GM23338 (cell line): ENCODE results near the gene MTHFSD. TPM values are rescaled to one million over a fixed set of nuclear protein-coding genes. Genes with fewer than 3 reads are reported as not detected.

Experiments used
- ATAC-seq: fragments of 200-7000 bp; cut with Tn5 transposase; 3 replicates; pipeline ENCODE4 v1.9.1; 2020
- DNase-seq: peaks from one replicate; pipeline ENCODE4 v3.0.0-alpha.2; 2015; ENCODE audit warnings: low spot score
- H2AFZ ChIP-seq: fragments of 200-600 bp; sonication (generic); 2 replicates; pipeline ENCODE4 v1.8.0; 2016; ENCODE audit warnings: antibody characterized with exemption, mild to moderate bottlenecking, moderate library complexity
- H3F3A ChIP-seq: fragments of 200-600 bp; sonication (generic); replicated peaks from 2 replicates; pipeline ENCODE4 v1.8.0; 2017; ENCODE audit warnings: antibody characterized with exemption, mixed run types, low read depth
- H3K27ac ChIP-seq: fragments of 200-600 bp; sonication (generic); 2 replicates; pipeline ENCODE4 v1.6.1; 2016; ENCODE audit warnings: low read depth
- H3K27me3 ChIP-seq: fragments of 200-600 bp; sonication (generic); 2 replicates; pipeline ENCODE4 v1.8.0; 2016; ENCODE audit warnings: mild to moderate bottlenecking, mixed run types, moderate library complexity; ENCODE audit not compliant: insufficient read depth
- H3K36me3 ChIP-seq: fragments of 200-600 bp; sonication (generic); 2 replicates; pipeline ENCODE4 v1.8.0; 2016; ENCODE audit warnings: mild to moderate bottlenecking; ENCODE audit not compliant: insufficient read depth
- H3K4me1 ChIP-seq: fragments of 200-600 bp; sonication (generic); 2 replicates; pipeline ENCODE4 v1.8.0; 2016; ENCODE audit warnings: mild to moderate bottlenecking, moderate library complexity; ENCODE audit not compliant: insufficient read depth
- H3K4me2 ChIP-seq: fragments of 200-600 bp; sonication (generic); 2 replicates; pipeline ENCODE4 v1.7.1; 2017; ENCODE audit warnings: mixed run types
- H3K4me3 ChIP-seq: fragments of 200-600 bp; sonication (generic); 2 replicates; pipeline ENCODE4 v1.6.1; 2016; ENCODE audit warnings: mixed run types
- H3K79me2 ChIP-seq: fragments of 200-600 bp; sonication (generic); replicated peaks from 2 replicates; pipeline ENCODE4 v1.8.0; 2017; ENCODE audit warnings: mild to moderate bottlenecking; ENCODE audit not compliant: insufficient read depth
- H3K9me2 ChIP-seq: fragments of 200-600 bp; sonication (generic); 2 replicates; pipeline ENCODE4 v1.8.0; 2017; ENCODE audit not compliant: insufficient read depth
- H4K20me1 ChIP-seq: fragments of 200-600 bp; sonication (generic); replicated peaks from 2 replicates; pipeline ENCODE4 v1.8.0; 2017; ENCODE audit warnings: mild to moderate bottlenecking; ENCODE audit not compliant: insufficient read depth
- H3K27ac Mint-ChIP-seq: 2 replicates; pipeline ENCODE4 v1.8.0; 2020; ENCODE audit warnings: inconsistent platforms, mild to moderate bottlenecking, moderate library complexity, mixed read lengths
- H3K27me3 Mint-ChIP-seq: 3 replicates; pipeline ENCODE4 v1.8.0; 2022; ENCODE audit warnings: low read depth, mild to moderate bottlenecking, moderate library complexity, mixed read lengths, inconsistent platforms; ENCODE audit not compliant: insufficient read depth, poor library complexity
- H3K36me3 Mint-ChIP-seq: 3 replicates; pipeline ENCODE4 v1.8.0; 2021; ENCODE audit warnings: low read depth, mild to moderate bottlenecking, inconsistent platforms, moderate library complexity, mixed read lengths
- H3K4me1 Mint-ChIP-seq: 3 replicates; pipeline ENCODE4 v1.8.0; 2020; ENCODE audit warnings: mild to moderate bottlenecking, inconsistent platforms, mixed read lengths
- H3K4me3 Mint-ChIP-seq: 3 replicates; pipeline ENCODE4 v1.8.0; 2021; ENCODE audit warnings: moderate library complexity, mild to moderate bottlenecking, inconsistent platforms, mixed read lengths
- H3K9me3 Mint-ChIP-seq: 3 replicates; pipeline ENCODE4 v1.8.0; 2020; ENCODE audit warnings: moderate library complexity, mild to moderate bottlenecking, inconsistent platforms, mixed read lengths
- CREB1 ChIP-seq: fragments of 250-450 bp; sonication (Bioruptor Pico); IDR thresholded peaks from 2 replicates; pipeline ENCODE4 v1.5.0; 2020; ENCODE audit warnings: low read depth, mild to moderate bottlenecking, moderate library complexity
- EZH2 ChIP-seq: fragments of 200-600 bp; sonication (generic); IDR thresholded peaks from one replicate; pipeline ENCODE4 v1.8.0; 2017; ENCODE audit warnings: antibody characterized with exemption, mild to moderate bottlenecking, low read depth; ENCODE audit not compliant: unreplicated experiment
- EZH2phosphoT487 ChIP-seq: fragments of 200-600 bp; sonication (generic); IDR thresholded peaks from one replicate; pipeline ENCODE4 v1.8.1; 2018; ENCODE audit warnings: antibody characterized with exemption; ENCODE audit not compliant: unreplicated experiment
- JUNB ChIP-seq: IDR thresholded peaks from one replicate; pipeline ENCODE4 v1.6.1; 2016; ENCODE audit warnings: antibody characterized with exemption; ENCODE audit not compliant: unreplicated experiment
- NANOG ChIP-seq: IDR thresholded peaks from 2 replicates; pipeline ENCODE4 v1.6.1; 2016; ENCODE audit warnings: antibody characterized with exemption, borderline replicate concordance
- POLR2AphosphoS5 ChIP-seq: IDR thresholded peaks from 2 replicates; pipeline ENCODE4 v1.6.1; 2016; ENCODE audit warnings: antibody characterized with exemption, low read depth
- REST ChIP-seq: IDR thresholded peaks from one replicate; pipeline ENCODE4 v1.6.1; 2018; ENCODE audit warnings: antibody characterized with exemption; ENCODE audit not compliant: unreplicated experiment
- STAT1 ChIP-seq: IDR thresholded peaks from one replicate; pipeline ENCODE4 v1.6.1; 2016; ENCODE audit warnings: antibody characterized with exemption; ENCODE audit not compliant: unreplicated experiment
- ZNF114 ChIP-seq: fragments of 250-450 bp; sonication (Bioruptor Pico); IDR thresholded peaks from 2 replicates; pipeline ENCODE4 v1.5.0; 2020; ENCODE audit warnings: mild to moderate bottlenecking, moderate library complexity
- ZNF331 ChIP-seq: fragments of 250-450 bp; sonication (Bioruptor Pico); IDR thresholded peaks from 2 replicates; pipeline ENCODE4 v1.5.0; 2020; ENCODE audit warnings: low read depth, mild to moderate bottlenecking, moderate library complexity
- polyA plus RNA-seq: library from polyadenylated mRNA; unstranded; fragments of >200 nt; fragmentation: Nextera tagmentation; extraction: Ambion mirVana; gene quantifications from 2 replicates; pipeline ENCODE4 v1.2.1, GENCODE V29; 2016
- total RNA-seq: library from RNA; depleted of rRNA; stranded (reverse); fragments of >200 nt; shearing (Covaris generic); gene quantifications from 2 replicates; pipeline ENCODE4 v1.2.3, GENCODE V29; 2014
- TF ChIP-seq, protein P1 (sequence below), 2 experiments: fragments of 200-600 bp in 1 of 2; sonication (generic) in 1 of 2; conservative IDR thresholded peaks; 2 replicates each; pipeline versions ENCODE4 v1.5.1 to v1.6.1; 2016 to 2017; ENCODE audit warnings: antibody characterized with exemption in 2 of 2, low read depth in 2 of 2, mild to moderate bottlenecking in 2 of 2, moderate library complexity in 1 of 2
- TF ChIP-seq, protein P2 (sequence below): IDR thresholded peaks from 2 replicates; pipeline ENCODE4 v1.6.1; 2016; ENCODE audit warnings: antibody characterized with exemption
- TF ChIP-seq, protein P3 (sequence below): fragments of 250-450 bp; sonication (Bioruptor Pico); IDR thresholded peaks from 2 replicates; pipeline ENCODE4 v1.5.0; 2020; ENCODE audit warnings: mild to moderate bottlenecking, moderate library complexity

The MTHFSD gene
- total and polyA plus RNA-seq, 2 experiments from 2014 or later: 7.2 to 8.1 TPM

GRCh38 chr16:86498671-86499439, 56.2 kb downstream of the MTHFSD start:
- H3K36me3 ChIP-seq: no peaks in the 10 kb centered on the region
- no peak overlapping the region for H3K27ac ChIP-seq
- H3K9me2 ChIP-seq: no peaks in the 10 kb centered on the region
- no peak overlapping the region for H3K27ac Mint-ChIP-seq
- peaks cover 29% of the 10 kb centered on the region for H4K20me1 ChIP-seq
- peaks cover 99% of the 10 kb centered on the region for H3K27me3 Mint-ChIP-seq
- TF ChIP-seq REST (no peak), STAT1 (no peak), POLR2AphosphoS5 (no peak), JUNB (no peak), CREB1 (CRISPR knock-in tag) (no peak), NANOG (no peak), EZH2 (peak; percentile 95), EZH2phosphoT487 (peak; percentile 95), ZNF114 (CRISPR knock-in tag) (no peak), ZNF331 (CRISPR knock-in tag) (no peak)
- TF ChIP-seq, protein P1, sequence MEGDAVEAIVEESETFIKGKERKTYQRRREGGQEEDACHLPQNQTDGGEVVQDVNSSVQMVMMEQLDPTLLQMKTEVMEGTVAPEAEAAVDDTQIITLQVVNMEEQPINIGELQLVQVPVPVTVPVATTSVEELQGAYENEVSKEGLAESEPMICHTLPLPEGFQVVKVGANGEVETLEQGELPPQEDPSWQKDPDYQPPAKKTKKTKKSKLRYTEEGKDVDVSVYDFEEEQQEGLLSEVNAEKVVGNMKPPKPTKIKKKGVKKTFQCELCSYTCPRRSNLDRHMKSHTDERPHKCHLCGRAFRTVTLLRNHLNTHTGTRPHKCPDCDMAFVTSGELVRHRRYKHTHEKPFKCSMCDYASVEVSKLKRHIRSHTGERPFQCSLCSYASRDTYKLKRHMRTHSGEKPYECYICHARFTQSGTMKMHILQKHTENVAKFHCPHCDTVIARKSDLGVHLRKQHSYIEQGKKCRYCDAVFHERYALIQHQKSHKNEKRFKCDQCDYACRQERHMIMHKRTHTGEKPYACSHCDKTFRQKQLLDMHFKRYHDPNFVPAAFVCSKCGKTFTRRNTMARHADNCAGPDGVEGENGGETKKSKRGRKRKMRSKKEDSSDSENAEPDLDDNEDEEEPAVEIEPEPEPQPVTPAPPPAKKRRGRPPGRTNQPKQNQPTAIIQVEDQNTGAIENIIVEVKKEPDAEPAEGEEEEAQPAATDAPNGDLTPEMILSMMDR (conservative IDR thresholded peaks at IDR 0.05; ENCODE audit: low read depth in 2 of 2): no peak
- TF ChIP-seq, protein P2, sequence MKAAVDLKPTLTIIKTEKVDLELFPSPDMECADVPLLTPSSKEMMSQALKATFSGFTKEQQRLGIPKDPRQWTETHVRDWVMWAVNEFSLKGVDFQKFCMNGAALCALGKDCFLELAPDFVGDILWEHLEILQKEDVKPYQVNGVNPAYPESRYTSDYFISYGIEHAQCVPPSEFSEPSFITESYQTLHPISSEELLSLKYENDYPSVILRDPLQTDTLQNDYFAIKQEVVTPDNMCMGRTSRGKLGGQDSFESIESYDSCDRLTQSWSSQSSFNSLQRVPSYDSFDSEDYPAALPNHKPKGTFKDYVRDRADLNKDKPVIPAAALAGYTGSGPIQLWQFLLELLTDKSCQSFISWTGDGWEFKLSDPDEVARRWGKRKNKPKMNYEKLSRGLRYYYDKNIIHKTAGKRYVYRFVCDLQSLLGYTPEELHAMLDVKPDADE: no peak
- TF ChIP-seq, protein P3, sequence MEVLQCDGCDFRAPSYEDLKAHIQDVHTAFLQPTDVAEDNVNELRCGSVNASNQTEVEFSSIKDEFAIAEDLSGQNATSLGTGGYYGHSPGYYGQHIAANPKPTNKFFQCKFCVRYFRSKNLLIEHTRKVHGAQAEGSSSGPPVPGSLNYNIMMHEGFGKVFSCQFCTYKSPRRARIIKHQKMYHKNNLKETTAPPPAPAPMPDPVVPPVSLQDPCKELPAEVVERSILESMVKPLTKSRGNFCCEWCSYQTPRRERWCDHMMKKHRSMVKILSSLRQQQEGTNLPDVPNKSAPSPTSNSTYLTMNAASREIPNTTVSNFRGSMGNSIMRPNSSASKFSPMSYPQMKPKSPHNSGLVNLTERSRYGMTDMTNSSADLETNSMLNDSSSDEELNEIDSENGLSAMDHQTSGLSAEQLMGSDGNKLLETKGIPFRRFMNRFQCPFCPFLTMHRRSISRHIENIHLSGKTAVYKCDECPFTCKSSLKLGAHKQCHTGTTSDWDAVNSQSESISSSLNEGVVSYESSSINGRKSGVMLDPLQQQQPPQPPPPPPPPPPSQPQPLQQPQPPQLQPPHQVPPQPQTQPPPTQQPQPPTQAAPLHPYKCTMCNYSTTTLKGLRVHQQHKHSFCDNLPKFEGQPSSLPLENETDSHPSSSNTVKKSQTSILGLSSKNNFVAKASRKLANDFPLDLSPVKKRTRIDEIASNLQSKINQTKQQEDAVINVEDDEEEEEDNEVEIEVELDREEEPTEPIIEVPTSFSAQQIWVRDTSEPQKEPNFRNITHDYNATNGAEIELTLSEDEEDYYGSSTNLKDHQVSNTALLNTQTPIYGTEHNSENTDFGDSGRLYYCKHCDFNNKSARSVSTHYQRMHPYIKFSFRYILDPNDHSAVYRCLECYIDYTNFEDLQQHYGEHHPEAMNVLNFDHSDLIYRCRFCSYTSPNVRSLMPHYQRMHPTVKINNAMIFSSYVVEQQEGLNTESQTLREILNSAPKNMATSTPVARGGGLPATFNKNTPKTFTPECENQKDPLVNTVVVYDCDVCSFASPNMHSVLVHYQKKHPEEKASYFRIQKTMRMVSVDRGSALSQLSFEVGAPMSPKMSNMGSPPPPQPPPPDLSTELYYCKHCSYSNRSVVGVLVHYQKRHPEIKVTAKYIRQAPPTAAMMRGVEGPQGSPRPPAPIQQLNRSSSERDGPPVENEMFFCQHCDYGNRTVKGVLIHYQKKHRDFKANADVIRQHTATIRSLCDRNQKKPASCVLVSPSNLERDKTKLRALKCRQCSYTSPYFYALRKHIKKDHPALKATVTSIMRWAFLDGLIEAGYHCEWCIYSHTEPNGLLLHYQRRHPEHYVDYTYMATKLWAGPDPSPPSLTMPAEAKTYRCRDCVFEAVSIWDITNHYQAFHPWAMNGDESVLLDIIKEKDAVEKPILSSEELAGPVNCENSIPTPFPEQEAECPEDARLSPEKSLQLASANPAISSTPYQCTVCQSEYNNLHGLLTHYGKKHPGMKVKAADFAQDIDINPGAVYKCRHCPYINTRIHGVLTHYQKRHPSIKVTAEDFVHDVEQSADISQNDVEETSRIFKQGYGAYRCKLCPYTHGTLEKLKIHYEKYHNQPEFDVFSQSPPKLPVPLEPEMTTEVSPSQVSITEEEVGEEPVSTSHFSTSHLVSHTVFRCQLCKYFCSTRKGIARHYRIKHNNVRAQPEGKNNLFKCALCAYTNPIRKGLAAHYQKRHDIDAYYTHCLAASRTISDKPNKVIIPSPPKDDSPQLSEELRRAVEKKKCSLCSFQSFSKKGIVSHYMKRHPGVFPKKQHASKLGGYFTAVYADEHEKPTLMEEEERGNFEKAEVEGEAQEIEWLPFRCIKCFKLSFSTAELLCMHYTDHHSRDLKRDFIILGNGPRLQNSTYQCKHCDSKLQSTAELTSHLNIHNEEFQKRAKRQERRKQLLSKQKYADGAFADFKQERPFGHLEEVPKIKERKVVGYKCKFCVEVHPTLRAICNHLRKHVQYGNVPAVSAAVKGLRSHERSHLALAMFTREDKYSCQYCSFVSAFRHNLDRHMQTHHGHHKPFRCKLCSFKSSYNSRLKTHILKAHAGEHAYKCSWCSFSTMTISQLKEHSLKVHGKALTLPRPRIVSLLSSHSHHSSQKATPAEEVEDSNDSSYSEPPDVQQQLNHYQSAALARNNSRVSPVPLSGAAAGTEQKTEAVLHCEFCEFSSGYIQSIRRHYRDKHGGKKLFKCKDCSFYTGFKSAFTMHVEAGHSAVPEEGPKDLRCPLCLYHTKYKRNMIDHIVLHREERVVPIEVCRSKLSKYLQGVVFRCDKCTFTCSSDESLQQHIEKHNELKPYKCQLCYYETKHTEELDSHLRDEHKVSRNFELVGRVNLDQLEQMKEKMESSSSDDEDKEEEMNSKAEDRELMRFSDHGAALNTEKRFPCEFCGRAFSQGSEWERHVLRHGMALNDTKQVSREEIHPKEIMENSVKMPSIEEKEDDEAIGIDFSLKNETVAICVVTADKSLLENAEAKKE (CRISPR knock-in tag): no peak
- ATAC-seq: 0 out of 3 replicates have a peak, but pooled peaks have one; percentile 1
- H3K4me1 Mint-ChIP-seq: peaks cover 46% of the 10 kb centered on the region
- H3K79me2 ChIP-seq: no peaks in the 10 kb centered on the region
- H3K9me3 Mint-ChIP-seq: peaks cover 3% of the 10 kb centered on the region; the same call in 2 of the 3 replicates
- H3F3A ChIP-seq: peaks cover 28% of the 10 kb centered on the region
- peak overlapping the region; percentile 62 for H3K4me2 ChIP-seq
- no peak overlapping the region for H2AFZ ChIP-seq
- no peaks in the 10 kb centered on the region for H3K36me3 Mint-ChIP-seq
- DNase-seq: no peak
- H3K4me3 Mint-ChIP-seq: peak overlapping the region; percentile 32; the same call in 2 of the 3 replicates
- peaks cover 100% of the 10 kb centered on the region for H3K27me3 ChIP-seq
- H3K4me3 ChIP-seq: peak overlapping the region; percentile 41; the same call in 1 of the 2 replicates
- H3K4me1 ChIP-seq: peaks cover 55% of the 10 kb centered on the region
